GM18951 (cell line): ENCODE measurements around the gene HAUS7.
"Not testable (repeated sequence)": the region's sequence is repeated elsewhere in the genome, so short reads cannot be mapped to it uniquely, and the experiment has no call there.

ENCODE experiments used
- POLR2A ChIP-seq: IDR thresholded peaks from 4 replicates; pipeline ENCODE4 v1.6.1; 2011; ENCODE audit warnings: mild to moderate bottlenecking; ENCODE audit not compliant: insufficient read length, insufficient read depth; ENCODE audit errors: extremely low read depth
- in situ Hi-C: fragments of 300-500 bp; cut with MboI; formaldehyde crosslinking; loops from one replicate; pipeline ENCODE4 v1.12.0; 2022; ENCODE audit warnings: low sequenced_read_pairs, mixed read lengths, inconsistent platforms; ENCODE audit not compliant: unreplicated experiment

The HAUS7 gene

GRCh38 chrX:153410373-153410772 lies 60.0 kb downstream of the HAUS7 start:
- TF ChIP-seq POLR2A = no peak
- in situ Hi-C loops = no loop called here

- no peak for TF ChIP-seq POLR2A
- in situ Hi-C loops = no loop called here
These were observed 60.8 kb downstream of the HAUS7 start for GRCh38 chrX:153409414-153410101.

GRCh38 chrX:153408871-153409351 lies 61.5 kb downstream of the HAUS7 start:
- in situ Hi-C loops = no loop called here

GRCh38 chrX:153408221-153408721 lies 62.1 kb downstream of the HAUS7 start:
- in situ Hi-C loops = no loop called here
- no peak for TF ChIP-seq POLR2A

More at GRCh38 chrX:153408871-153409351, 61.5 kb downstream of the HAUS7 start:
- no peak for TF ChIP-seq POLR2A

GRCh38 chrX:153407736-153408135 lies 62.6 kb downstream of the HAUS7 start:
- in situ Hi-C loops = no loop called here
- TF ChIP-seq POLR2A = no peak

- TF ChIP-seq POLR2A = no peak
- in situ Hi-C loops = no loop called here
These were observed 63.5 kb downstream of the HAUS7 start for GRCh38 chrX:153406903-153407302.

- TF ChIP-seq POLR2A = no peak
- in situ Hi-C loops = no loop called here
These were observed 64.4 kb downstream of the HAUS7 start for GRCh38 chrX:153406011-153406410.

- in situ Hi-C loops = no loop called here
These were observed 65.0 kb downstream of the HAUS7 start for GRCh38 chrX:153405426-153405825.

GRCh38 chrX:153404333-153404732 lies 66.0 kb downstream of the HAUS7 start:
- in situ Hi-C loops = not testable (repeated sequence)

More at GRCh38 chrX:153405426-153405825, 65.0 kb downstream of the HAUS7 start:
- TF ChIP-seq POLR2A = no peak

GRCh38 chrX:153401133-153401764 lies 69.1 kb downstream of the HAUS7 start, which contains the start of gene PNMA6E:
PNMA6E (minus strand) TSS chrX:153401350; CDS start chrX:153398849, 2,501 bp downstream.
- in situ Hi-C loops = no loop called here
- TF ChIP-seq POLR2A = no peak

- no peak for TF ChIP-seq POLR2A
- in situ Hi-C loops = no loop called here
These were observed 69.9 kb downstream of the HAUS7 start for GRCh38 chrX:153400146-153401132.

- in situ Hi-C loops = no loop called here
- no peak for TF ChIP-seq POLR2A
These were observed 72.0 kb downstream of the HAUS7 start for GRCh38 chrX:153398275-153398960.
